ENCODE data around the gene FAM13C.
"Not testable (repeated sequence)": the region's sequence is repeated elsewhere in the genome, so short reads cannot be mapped to it uniquely, and the experiment has no call there.

The FAM13C gene
- 0 reads per million in 3 experiments for total RNA-seq

DNA sequence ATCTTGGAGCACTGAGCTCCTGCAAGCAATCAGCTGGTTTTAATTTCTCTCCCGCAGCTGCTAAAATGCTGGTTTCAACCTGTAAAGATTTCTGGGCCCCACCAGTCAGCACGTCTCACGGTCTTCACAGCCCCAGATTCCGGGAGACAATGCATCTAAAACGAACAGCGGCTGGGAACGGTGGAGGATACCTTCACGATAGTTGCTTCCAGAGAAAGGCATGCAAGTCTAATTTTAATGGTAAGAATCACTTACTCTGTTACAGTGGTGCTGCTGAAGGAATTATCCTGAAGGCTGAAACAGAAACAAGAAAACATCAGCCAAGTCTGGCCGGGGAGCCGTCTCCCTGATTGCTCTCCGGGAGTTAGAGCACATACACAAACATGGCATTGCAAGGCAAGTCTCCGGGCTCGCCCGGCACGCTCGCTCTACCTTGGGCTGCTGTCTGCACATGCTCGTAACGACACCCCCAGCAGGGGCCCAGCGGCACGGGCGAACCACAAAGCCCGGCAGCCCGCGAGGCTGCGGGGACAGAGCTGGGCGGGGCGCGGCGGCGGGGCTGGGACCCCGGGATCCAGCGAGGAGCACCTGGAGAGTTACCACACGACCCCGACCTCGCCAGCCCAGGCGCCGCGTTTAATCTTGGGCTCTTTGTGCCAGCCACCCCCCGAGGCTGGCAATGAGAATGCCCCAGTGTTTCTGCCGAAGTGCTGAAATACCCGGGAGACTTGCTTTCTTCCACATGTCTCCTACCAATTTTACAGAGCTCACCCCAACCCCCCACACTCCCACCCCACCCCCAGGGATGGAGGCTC, at the start of gene FAM13C:
Gene FAM13C, minus strand, starts transcription at position 406 of the 815 bp plus-strand sequence. Its CDS starts 89 bp downstream, at position 317.
- DNase-seq = no peak

DNA sequence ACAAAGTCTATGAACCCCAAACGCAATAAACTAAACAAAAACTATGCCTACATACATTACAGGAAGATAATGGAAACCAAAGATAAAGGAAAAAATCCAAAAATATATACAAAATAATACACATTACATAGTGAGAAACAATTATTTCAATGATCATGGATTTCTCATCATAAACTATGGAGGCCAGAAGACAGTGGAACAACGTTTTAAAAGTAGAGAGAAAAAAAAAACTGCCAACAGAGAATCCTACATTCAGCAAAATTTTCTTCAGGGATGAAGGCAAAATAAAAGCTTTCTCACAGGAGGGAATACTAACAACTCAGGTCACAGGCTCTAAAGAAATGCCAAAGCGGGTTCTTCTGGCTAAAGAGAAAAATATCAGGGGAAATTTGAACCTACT, 42.9 kb upstream of the FAM13C start:
- no peak for DNase-seq

- DNase-seq = no peak
Observed at GRCh38 chr10:59400214-59400613, 37.9 kb upstream of the FAM13C start.

DNA sequence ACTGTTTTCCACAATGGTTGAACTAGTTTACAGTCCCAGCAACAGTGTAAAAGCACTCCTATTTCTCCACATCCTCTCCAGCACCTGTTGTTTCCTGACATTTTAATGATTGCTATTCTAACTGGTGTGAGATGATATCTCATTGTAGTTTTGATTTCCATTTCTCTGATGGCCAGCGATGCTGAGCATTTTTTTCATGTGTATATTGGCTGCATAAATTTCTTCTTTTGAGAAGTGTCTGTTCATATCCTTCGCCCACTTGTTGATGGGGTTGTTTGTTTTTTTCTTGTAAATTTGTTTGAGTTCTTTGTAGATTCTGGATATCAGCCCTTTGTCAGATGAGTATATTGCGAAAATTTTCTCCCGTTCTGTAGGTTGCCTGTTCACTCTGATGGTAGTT, 37.0 kb upstream of the FAM13C start:
- not testable (repeated sequence) for DNase-seq

DNA sequence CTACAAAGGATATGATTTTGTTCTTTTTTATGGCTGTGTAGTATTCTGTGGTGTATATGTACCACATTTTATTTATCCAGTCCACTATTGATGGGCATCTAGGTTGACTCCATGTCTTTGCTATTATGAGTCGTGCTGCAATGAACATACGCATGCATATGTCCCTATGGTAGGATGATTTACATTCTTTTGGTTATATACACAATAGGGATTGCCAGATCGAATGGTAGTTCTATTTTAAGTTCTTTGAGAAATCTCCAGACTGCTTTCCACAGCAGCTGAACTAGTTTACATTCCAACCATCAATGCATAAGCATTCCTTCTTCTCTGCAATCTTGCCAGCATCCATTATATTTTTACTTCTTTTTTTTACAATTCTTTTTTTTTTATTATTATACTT, 35.6 kb upstream of the FAM13C start:
- DNase-seq = no peak

- DNase-seq = no peak
Observed at GRCh38 chr10:59395984-59396383, 33.6 kb upstream of the FAM13C start.

DNA sequence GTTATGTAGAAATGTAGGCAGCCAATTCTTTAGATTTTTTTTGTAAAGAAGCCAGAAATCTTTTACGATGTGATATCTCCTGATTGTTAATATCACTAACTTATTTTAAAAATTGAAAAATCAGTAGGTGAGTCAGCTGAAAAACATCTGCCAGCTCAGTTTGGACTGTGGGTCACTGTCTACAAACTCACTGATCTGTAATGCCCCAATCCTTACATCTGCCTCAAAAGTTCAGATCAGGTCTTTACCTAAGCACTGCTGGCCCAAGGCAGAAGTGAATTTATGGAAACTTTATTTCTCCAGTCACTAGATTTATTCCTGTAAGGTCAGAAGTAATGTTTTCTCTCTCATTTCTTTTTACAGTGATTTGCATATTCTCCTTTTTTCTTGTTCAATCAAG, 31.0 kb upstream of the FAM13C start:
- DNase-seq = no peak

DNA sequence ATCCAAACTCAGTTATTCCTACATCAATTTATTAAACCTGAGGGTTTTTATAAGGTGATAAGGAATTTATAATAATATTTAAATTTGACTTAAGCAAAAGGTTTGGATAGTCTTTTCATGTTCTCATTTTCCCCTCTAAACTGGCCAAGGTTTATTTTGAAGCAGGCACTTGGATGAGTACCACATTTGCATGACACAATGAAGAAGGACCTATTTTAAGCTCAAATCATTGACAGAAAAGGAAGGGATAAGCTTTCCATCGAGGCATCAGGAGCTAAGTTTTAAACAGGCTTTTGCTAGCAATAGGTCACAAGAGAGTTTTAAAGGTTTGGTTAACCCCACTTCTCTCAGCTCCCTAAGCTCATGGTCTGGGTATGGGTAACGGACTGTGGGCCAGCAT, 28.7 kb upstream of the FAM13C start:
- DNase-seq = no peak

DNA sequence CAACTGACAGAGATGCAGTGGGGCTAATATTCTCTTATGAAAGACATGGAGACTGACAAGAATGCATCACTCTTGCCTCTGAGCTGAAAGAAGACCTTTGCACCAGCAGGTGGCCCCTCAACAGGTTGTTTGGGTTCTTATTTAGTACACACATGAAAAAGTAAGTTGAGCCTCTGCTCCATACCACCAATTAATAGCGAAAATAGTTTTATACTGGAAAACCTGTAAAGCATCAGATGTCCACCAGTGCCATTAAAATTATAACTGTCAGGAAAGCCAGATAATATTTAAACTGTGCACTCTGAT, 26.3 kb upstream of the FAM13C start:
- no peak for DNase-seq

DNA sequence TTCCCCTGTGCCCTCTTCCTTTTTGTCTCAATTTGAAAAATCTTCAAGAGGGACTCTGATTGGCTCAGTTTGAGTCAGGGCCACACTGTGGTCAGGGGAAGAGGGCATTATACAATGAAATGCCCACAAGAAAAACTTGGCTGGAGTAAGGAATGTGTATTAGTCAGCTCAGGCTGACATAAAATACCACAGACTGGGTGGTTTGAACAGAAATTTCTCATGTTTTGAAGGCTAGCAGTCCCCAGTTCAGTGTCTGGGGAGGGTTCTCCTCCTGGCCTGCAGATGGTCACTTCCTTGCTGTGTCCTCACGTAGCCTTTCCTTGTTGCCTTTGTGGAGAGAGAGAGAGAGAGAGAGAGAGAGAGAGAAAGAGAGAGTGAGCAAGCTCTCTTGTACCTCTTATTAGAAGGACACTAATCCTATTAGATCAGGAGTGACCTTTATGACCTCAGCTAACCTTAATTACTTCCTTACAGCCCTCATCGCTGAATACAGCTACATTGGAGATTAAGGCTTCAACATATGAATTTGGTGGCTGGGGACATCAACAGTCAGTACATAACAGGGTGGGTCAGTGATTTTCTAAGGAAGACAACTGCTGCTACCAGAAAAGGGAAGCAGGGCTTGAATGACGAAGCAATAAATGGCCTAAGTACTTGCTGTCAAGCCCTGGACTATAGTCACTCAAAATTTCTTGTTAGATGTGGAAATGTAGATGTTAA, 25.8 kb upstream of the FAM13C start:
- no peak for DNase-seq

DNA sequence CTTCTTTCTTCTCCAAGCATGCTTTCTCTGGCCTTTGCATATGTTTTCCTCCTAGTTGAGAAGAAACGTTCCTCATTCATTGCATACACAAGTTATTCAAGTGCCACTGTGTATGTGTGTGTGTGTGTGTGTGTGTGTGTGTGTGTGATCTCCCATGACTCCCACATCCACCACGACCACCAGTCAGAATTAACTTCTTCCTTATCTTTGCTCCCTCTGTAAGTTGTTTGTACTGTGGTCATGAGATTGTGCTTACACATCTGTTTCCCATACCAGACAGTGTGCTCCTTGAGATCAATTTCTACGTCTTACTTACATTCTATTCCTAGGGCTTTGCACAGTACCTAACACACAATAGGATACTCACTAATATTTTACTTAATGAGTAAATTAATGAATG, 22.4 kb upstream of the FAM13C start:
- no peak for DNase-seq

GRCh38 chr10:59383908-59384307, 21.6 kb upstream of the FAM13C start:
- DNase-seq = no peak

- no peak for DNase-seq
Observed at GRCh38 chr10:59383436-59383835, 21.1 kb upstream of the FAM13C start.

- DNase-seq = no peak
Observed at GRCh38 chr10:59382831-59383295, 20.5 kb upstream of the FAM13C start.

DNA sequence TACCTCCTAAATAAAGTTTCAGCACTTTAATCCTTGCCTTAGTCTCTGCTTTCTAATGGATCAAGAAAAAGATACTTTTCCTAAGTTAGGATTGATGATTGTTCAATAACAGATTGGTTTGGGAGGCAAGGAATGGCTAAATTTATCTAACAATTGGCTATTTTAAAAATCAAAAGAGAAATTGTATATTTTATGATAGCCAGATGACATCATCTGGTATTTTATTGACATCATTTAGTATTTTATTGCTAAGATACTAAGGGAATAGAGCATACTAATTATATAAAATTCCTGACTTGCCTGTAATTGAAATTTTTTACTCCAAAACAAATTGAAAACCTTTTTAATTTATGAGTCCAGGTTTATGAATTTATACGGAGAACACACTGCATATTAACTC, 19.3 kb upstream of the FAM13C start:
- DNase-seq = no peak

DNA sequence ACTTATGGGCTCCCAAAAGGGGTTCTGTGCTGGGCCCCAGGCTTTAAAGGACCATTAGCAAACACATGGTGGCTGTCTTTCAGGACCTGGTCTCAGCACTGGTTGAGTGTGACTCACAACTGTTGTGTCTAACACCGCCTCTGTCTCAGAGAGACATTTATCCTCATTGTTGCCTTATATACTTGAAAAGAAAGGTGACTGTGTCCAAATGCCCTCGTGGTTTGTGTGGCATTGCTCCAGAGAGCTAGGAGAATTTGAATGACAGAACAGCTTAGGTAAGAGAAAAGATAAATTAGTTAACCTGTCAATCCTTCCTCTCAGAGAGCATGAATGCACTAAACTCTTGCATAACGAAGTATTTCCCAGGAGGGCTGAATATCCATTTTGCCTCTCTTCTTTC, 14.5 kb upstream of the FAM13C start:
- no peak for DNase-seq

DNA sequence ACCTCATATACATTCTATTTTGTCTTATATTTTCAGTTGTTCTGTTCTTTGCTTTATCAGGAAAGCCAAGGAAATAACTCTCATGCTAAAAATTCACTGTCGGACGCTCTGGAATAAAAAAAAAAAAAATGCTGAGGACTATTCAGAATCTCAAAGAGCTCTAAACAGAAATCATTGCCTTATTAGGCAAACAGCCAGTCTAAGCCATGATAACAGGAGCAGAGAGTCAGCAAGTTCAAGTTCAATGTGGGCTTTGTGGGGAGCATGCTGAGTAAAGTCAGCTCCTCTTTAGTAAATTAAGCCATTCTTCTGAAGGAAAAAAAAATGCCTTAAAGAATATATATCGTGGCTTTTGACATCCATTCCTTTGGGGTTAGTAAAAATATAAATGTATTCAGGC, 13.6 kb upstream of the FAM13C start:
- no peak for DNase-seq

DNA sequence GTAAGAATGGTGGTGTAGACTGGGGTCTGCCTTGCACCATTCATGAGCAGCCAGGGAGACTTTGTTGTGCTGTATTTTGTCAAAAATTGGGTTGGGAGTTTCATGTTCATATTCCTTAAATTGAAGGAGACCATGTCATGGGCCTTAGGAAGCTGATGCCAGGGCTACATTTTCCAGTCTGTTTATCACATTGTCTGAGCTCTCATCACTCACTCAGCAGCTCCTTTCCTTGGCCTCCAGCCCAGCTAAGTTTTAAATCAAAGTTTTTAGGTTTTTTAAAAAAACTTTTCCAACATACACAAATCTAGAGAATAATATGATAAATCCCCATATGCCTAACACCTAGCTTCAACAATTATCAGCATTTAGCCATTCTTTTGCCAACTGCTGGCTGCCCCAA, 12.6 kb upstream of the FAM13C start:
- DNase-seq = no peak

DNA sequence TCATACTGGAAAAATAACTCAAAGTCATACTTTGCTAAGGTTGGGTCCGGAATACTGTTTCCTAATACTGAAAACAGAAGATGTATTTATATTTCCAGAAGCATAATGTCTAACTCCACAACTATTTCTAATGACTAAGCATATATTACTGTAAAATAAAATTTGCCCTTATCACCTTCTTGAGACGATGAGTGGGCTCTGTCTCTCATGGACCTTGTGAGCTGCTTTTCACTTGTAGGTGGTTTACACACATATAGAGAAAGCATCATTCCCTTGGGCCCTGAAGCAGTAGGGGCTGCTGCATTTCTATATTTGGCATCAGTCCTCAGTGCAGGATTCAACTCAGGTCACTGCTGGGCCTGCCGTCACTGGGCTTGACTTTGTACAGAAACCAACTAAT, 10.7 kb upstream of the FAM13C start:
- DNase-seq = no peak

GRCh38 chr10:59372543-59372942, 10.2 kb upstream of the FAM13C start:
- no peak for DNase-seq

DNA sequence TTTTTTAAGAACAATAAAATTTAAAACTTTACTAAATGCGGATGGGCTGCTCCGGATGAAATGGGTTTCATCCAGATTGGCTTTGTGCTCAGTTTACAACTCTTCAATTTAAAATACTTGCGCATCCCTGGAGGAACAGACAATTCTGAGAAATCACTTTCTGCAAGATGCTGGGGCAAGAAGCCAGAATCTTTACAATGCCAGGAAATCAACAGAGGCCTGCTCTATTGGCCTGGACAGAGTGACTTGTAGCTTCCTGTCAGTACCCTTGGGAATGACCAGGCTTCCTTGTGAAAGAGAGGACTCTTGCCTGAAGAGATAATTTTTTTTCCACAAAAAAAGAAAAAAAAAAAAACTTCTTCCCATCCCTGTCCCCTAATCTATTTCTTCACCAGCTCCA, 3.9 kb upstream of the FAM13C start:
- no peak for DNase-seq

GRCh38 chr10:59363446-59363958, 1.2 kb upstream of the FAM13C start:
- no peak for DNase-seq

GRCh38 chr10:59362959-59363381, 621 bp upstream of the FAM13C start:
- DNase-seq = no peak

DNA sequence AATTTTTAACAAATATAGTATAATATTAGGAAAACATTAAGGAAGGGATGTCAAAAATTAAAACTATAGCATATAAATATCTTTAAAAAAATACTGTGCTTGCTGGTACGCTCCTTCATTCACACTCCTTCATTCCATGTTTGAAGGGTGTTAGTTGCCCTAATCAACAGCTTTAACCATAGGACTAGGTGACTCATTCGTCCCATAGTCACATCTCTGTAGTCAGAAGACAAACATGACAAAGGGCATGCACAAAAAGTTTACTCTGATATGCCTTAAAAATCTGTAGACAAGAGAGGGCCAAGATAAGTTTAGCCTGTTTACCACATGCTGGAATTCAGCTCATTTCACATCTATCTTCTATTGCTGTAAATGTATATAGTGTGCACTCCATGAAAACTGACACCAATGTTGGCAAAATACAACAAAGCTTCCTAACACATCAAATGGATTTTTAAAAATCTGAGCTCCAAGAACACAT, 646 bp downstream of the FAM13C start:
- no peak for DNase-seq
